BJ (cell line): ENCODE results near the gene COX19. TPM values are rescaled to one million over a fixed set of nuclear protein-coding genes. Genes with fewer than 3 reads are reported as not detected.

ENCODE experiments used
- CTCF ChIA-PET: fragments of 350-600 bp; formaldehyde crosslinking; extraction: SDS; loops from one replicate; lab custom pipeline; 2021; ENCODE audit warnings: antibody characterized with exemption, inconsistent platforms; lab: Yijun Ruan, JAX
- POLR2A ChIA-PET: fragments of 300-600 bp; sonication (Branson Sonifier 250); formaldehyde crosslinking; extraction: SDS; loops from one replicate; lab custom pipeline; 2021; ENCODE audit warnings: antibody characterized with exemption; lab: Charles Lee
- DNase-seq: peaks from one replicate; pipeline ENCODE4 v3.0.0-alpha.2; 2011; ENCODE audit warnings: low read depth
- H3K27me3 ChIP-seq: 2 replicates; pipeline ENCODE4 v1.6.0; 2011; ENCODE audit warnings: low read length; ENCODE audit not compliant: control insufficient read depth, insufficient read depth
- H3K36me3 ChIP-seq: 2 replicates; pipeline ENCODE4 v1.5.1; 2011; ENCODE audit warnings: low read length; ENCODE audit not compliant: control insufficient read depth, insufficient read depth
- H3K4me3 ChIP-seq: 2 replicates; pipeline ENCODE4 v1.5.1; 2011; ENCODE audit warnings: low read depth, mild to moderate bottlenecking, control low read depth, low read length
- CTCF ChIP-seq: IDR thresholded peaks from 2 replicates; pipeline ENCODE4 v1.5.1; 2011; ENCODE audit warnings: low read depth, mild to moderate bottlenecking, control low read depth, inconsistent platforms, low read length, moderate library complexity; ENCODE audit not compliant: insufficient read depth
- polyA plus RNA-seq: library from polyadenylated mRNA; depleted of rRNA; stranded (reverse); fragments of >200 nt; gene quantifications from 2 replicates; pipeline ENCODE4 v1.2.3, GENCODE V29; 2011

Gene COX19
- polyA plus RNA-seq, 1 experiment = 5.6 TPM

- POLR2A ChIA-PET = no interaction called here
Observed at GRCh38 chr7:1010226-1010625, 34.9 kb upstream of the COX19 start.

GRCh38 chr7:1009747-1010146, 34.4 kb upstream of the COX19 start:
- Histone ChIP-seq H3K27me3 (no peaks in the 10 kb centered on the region), H3K36me3 (peaks cover 16% of the 10 kb centered on the region), H3K4me3 (no peak overlapping the region)
- no peak for DNase-seq
- TF ChIP-seq CTCF = no peak
- CTCF ChIA-PET = no interaction called here
- POLR2A ChIA-PET = no interaction called here

More at GRCh38 chr7:1010226-1010625, 34.9 kb upstream of the COX19 start:
- Histone ChIP-seq H3K36me3 (peaks cover 16% of the 10 kb centered on the region), H3K4me3 (no peak overlapping the region), H3K27me3 (no peaks in the 10 kb centered on the region)
- DNase-seq = no peak
- CTCF ChIA-PET = no interaction called here
- no peak for TF ChIP-seq CTCF

GRCh38 chr7:1008733-1009363, 33.5 kb upstream of the COX19 start:
- DNase-seq = no peak
- no peak overlapping the region for H3K4me3 ChIP-seq
- no peak for TF ChIP-seq CTCF
- POLR2A ChIA-PET = no interaction called here
- H3K36me3 ChIP-seq = peaks cover 16% of the 10 kb centered on the region
- H3K27me3 ChIP-seq = no peaks in the 10 kb centered on the region
- CTCF ChIA-PET = interaction anchor here (5.7 kb wide), 1 partner anchor 15 kb away, joined by 32 read pairs; no protein-coding TSS in a partner anchor

- no peak for TF ChIP-seq CTCF
- ChIA-PET CTCF (interaction anchor here (0.9 to 5.7 kb wide), 2 partner anchors 14 to 58 kb away, joined by 3 to 32 read pairs; no protein-coding TSS in a partner anchor), POLR2A (no interaction called here)
- peaks cover 16% of the 10 kb centered on the region for H3K36me3 ChIP-seq
- no peak for DNase-seq
- no peaks in the 10 kb centered on the region for H3K27me3 ChIP-seq
- H3K4me3 ChIP-seq = no peak overlapping the region
Observed at GRCh38 chr7:1007901-1008300, 32.6 kb upstream of the COX19 start.

GRCh38 chr7:1005303-1005702, 30.0 kb upstream of the COX19 start:
- no peak overlapping the region for H3K4me3 ChIP-seq
- peaks cover 16% of the 10 kb centered on the region for H3K36me3 ChIP-seq
- CTCF ChIA-PET = interaction anchor here (1.0 to 5.7 kb wide), 3 partner anchors 12 to 81 kb away, joined by 4 to 32 read pairs (median 16); no protein-coding TSS in a partner anchor
- no peaks in the 10 kb centered on the region for H3K27me3 ChIP-seq
- POLR2A ChIA-PET = no interaction called here
- TF ChIP-seq CTCF = no peak
- no peak for DNase-seq
